Heart right ventricle (tissue), 16 donors: ENCODE data around the gene IGF2BP1. TPM values are rescaled to one million over a fixed set of nuclear protein-coding genes. Genes with fewer than 3 reads are reported as not detected.

Experiments used
- ATAC-seq, 8 donors: fragments of 200-7000 bp; cut with Tn5 transposase; one replicate each; pipeline ENCODE4 v1.9.1; 2020; ENCODE audit warnings: mild to moderate bottlenecking in 8 of 8, moderate library complexity in 8 of 8, moderate number of reproducible peaks in 1 of 8
- DNase-seq, 2 donors: peaks; one replicate each; pipeline ENCODE4 v3.0.0-alpha.2; 2020
- H3K27ac ChIP-seq, 10 donors: fragments of 200-600 bp; sonication (generic) in 2 of 10; one replicate each; pipeline versions ENCODE4 v1.5.0 to v1.8.0; 2020 to 2022; ENCODE audit warnings: mild to moderate bottlenecking in 3 of 10
- H3K27me3 ChIP-seq, 7 donors: fragments of 200-600 bp; one replicate each; pipeline ENCODE4 v1.8.0; 2021 to 2022; ENCODE audit warnings: mild to moderate bottlenecking in 2 of 7
- H3K36me3 ChIP-seq, 9 donors: fragments of 200-600 bp; sonication (generic) in 1 of 9; one replicate each; pipeline versions ENCODE4 v1.5.0 to v1.8.0; 2020 to 2022; ENCODE audit warnings: mild to moderate bottlenecking in 2 of 9
- H3K4me1 ChIP-seq, 9 donors: fragments of 200-600 bp; sonication (generic) in 1 of 9; one replicate each; pipeline versions ENCODE4 v1.5.0 to v1.8.0; 2020 to 2022; ENCODE audit warnings: mild to moderate bottlenecking in 4 of 9
- H3K4me3 ChIP-seq, 10 donors: fragments of 200-600 bp; sonication (generic) in 2 of 10; one replicate each; pipeline versions ENCODE4 v1.5.0 to v1.8.0; 2020 to 2022; ENCODE audit warnings: mild to moderate bottlenecking in 7 of 10, moderate library complexity in 2 of 10
- H3K9me3 ChIP-seq, 11 donors: fragments of 200-600 bp in 10 of 11; sonication (generic) in 2 of 11; one replicate each; pipeline versions ENCODE4 v1.5.0 to v1.8.0; 2013 to 2022; ENCODE audit warnings: mild to moderate bottlenecking in 2 of 11, control low read depth in 1 of 11, moderate library complexity in 1 of 11
- WGBS, 2 donors: extraction: QIAGEN DNeasy Blood & Tissue Kit; methylation state at CpG; one replicate each; pipeline ENCODE4 v1.1.7; 2013; ENCODE audit warnings: inconsistent platforms in 1 of 2; 5-methylcytosine and 5-hydroxymethylcytosine counted together
- intact Hi-C, 10 donors: fragments of 100-400 bp; cut with DNase I; formaldehyde crosslinking; loops; one replicate each; pipeline versions ENCODE4 v1.11.1 to v1.14.2; 2022
- polyA plus RNA-seq, 2 donors: library from polyadenylated mRNA; stranded (reverse); fragments of 200-250 nt; gene quantifications; one replicate each; pipeline ENCODE4 v1.2.3, GENCODE V29; 2013
- total RNA-seq, 10 donors: library from RNA; stranded (reverse); fragmentation: NEBNext Ultra II Directional in 3 of 10; extraction: Animal tissue kit (Norgen Biotek cat#: 25700) in 3 of 10; gene quantifications; one replicate each; pipeline versions ENCODE4 v1.2.1 to v1.2.4, GENCODE V29; 2021 to 2023
- TF ChIP-seq, protein P1 (sequence below), 9 donors: fragments of 200-600 bp; sonication (generic) in 2 of 9; IDR thresholded peaks; one replicate each; pipeline versions ENCODE4 v1.5.0 to v1.8.0; 2021 to 2022; ENCODE audit warnings: antibody characterized with exemption in 9 of 9, mild to moderate bottlenecking in 5 of 9, moderate library complexity in 1 of 9
- donor health status: Arrhythmogenic right ventricular cardiomyopathy.
- donor health status: ischemic (EF 13 %, LVEDD 7.1; RV severe dilation, severe dysfunction).
- donor health status: healthy with polysubstance abuse.
- donor health status: DM: no; HTN: yes; CAD: no.
- donor health status: DM: no; HTN: no; CAD: no.
- donor health status: ischemic (EF 25% LVEDD 6.9; RV normal size, moderate dysfunction).
- donor health status: ischemic (EF 25% LVEDD 5.7; RV mildly dilated, moderate dysfunction).
- donor health status: healthy.
- donor health status: DM: yes; HTN: yes; CAD: no.
- donor health status: Ischemic cardiomyopathy.
- donor health status: ischemic (EF 35%, LVEDD 5.7; RV mildly dilated, moderate dysfunction).
- donor health status: nonischemic (EF 11% LVEDD 7.7; RV severe dilation, severe dysfunction).
- donor health status: DM: yes; HTN: yes; CAD: no.
- donor health status: PGD.
- donor health status: ischemic (EF 29% LVEDD 5.4; RV normal size, mild dysfunction).
- donor health status: nonischemic (EF 23%, LVEDD 6.1; RV moderate dilation, normal function).

The IGF2BP1 gene
- total and polyA plus RNA-seq, 12 donors: 0.01 TPM; not detected in 11

DNA sequence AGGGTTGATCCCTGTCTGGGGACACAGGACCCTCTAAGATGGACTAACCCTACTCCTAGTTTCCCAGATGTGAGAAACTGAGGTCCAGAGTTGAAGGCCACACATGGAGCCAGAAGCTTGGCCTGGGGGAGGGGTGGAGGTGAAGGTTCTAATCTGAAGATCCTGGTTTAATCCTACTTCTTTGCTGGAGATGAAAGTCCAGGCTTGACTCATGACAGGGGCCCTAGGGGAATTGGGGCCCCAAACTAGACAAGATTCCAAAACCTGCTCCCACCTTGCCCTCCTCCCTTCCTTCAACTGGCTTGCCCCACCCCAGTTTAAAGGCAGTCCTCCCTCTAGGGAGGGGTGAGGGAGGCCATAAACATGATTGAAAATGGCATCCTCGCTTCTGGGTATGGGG lies 21.6 kb downstream of the IGF2BP1 start:
- Histone ChIP-seq H3K36me3 (no peaks in the 10 kb centered on the region), H3K4me1 (peaks cover 0 to under 1% (median 0%) of the 10 kb centered on the region in 9 donors), H3K9me3 (no peaks in the 10 kb centered on the region), H3K27me3 (peaks cover 2 to 92% (median 76%) of the 10 kb centered on the region in 7 donors), H3K27ac (no peak overlapping the region), H3K4me3 (no peak overlapping the region)
- 97 to 100% methylated on average over 1 of the region's 1 CpG for WGBS, 2 donors
- intact Hi-C loops: no loop called here
- ATAC-seq (no peak), DNase-seq (no peak)
- TF ChIP-seq, protein P1, sequence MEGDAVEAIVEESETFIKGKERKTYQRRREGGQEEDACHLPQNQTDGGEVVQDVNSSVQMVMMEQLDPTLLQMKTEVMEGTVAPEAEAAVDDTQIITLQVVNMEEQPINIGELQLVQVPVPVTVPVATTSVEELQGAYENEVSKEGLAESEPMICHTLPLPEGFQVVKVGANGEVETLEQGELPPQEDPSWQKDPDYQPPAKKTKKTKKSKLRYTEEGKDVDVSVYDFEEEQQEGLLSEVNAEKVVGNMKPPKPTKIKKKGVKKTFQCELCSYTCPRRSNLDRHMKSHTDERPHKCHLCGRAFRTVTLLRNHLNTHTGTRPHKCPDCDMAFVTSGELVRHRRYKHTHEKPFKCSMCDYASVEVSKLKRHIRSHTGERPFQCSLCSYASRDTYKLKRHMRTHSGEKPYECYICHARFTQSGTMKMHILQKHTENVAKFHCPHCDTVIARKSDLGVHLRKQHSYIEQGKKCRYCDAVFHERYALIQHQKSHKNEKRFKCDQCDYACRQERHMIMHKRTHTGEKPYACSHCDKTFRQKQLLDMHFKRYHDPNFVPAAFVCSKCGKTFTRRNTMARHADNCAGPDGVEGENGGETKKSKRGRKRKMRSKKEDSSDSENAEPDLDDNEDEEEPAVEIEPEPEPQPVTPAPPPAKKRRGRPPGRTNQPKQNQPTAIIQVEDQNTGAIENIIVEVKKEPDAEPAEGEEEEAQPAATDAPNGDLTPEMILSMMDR (IDR thresholded peaks at IDR 0.05): no peak

DNA sequence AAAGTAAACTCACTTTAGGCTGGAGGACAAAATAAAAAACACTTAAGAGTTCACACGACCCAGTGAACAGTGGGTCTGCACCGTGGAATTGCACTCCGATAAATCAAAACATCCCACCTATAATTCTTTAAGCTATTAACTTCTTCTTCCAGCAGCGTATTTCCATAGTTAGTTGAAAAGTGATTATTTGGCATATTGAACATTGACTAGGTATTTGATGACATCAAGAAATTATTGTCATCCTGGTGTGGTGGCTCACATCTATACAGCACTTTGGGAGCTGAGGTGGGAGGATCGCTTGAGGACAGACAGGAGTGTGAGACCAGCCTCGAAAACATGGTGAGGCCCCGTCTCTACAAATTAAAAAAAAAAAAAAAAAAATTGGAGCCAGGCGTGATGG lies 23.4 kb downstream of the IGF2BP1 start:
- 79 to 83% methylated on average over 8 of the region's 8 CpGs for WGBS, 2 donors
- H3K9me3 ChIP-seq: no peaks in the 10 kb centered on the region
- no peaks in the 10 kb centered on the region for H3K4me1 ChIP-seq
- H3K27ac ChIP-seq: no peak overlapping the region
- H3K4me3 ChIP-seq: no peak overlapping the region
- intact Hi-C loops: no loop called here
- DNase-seq (no peak), ATAC-seq (no peak)
- TF ChIP-seq, protein P1 (IDR thresholded peaks at IDR 0.05): no peak
- peaks cover 0 to 79% (median 69%) of the 10 kb centered on the region in 7 donors for H3K27me3 ChIP-seq
- H3K36me3 ChIP-seq: no peaks in the 10 kb centered on the region

DNA sequence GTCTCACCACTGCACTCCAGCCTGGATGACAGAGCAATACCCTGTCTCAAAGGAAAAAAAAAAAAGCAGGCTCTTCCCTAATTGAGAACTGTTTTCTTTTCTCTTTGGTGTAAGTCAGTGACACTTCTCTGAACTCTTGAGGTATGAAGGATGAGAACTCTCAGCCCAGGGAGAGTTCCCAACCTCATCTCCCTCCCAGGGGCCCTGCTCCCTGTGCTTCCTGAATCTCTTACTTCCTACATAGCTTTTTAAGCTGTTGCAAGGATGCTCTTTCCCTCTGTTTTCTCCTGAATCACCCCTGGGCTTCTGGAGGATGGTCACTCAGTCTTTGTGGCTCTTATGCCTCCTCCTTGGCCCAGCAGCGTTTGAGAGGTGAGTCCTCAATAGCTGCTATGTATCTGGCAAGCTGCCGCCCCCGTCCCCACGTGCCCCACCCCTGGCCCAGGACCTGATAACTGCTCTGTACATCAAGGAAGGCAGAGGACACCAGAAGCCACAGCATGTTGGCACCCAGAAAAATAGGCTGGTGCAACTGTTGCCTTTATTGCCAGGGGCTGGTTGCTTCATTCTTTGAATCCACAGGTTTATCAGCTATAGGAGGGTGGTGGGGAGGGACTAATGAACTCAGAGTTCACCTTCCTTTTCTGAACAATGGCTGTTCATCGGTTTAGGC lies 24.0 kb downstream of the IGF2BP1 start:
- intact Hi-C loops: no loop called here
- H3K4me1 ChIP-seq: no peaks in the 10 kb centered on the region
- no peaks in the 10 kb centered on the region for H3K36me3 ChIP-seq
- WGBS, 2 donors: 32 to 44% methylated on average over 5 of the region's 5 CpGs
- no peaks in the 10 kb centered on the region for H3K9me3 ChIP-seq
- TF ChIP-seq, protein P1 (IDR thresholded peaks at IDR 0.05): no peak
- no peak for DNase-seq
- peaks cover 0 to 73% (median 69%) of the 10 kb centered on the region in 7 donors for H3K27me3 ChIP-seq
- H3K4me3 ChIP-seq: no peak overlapping the region
- ATAC-seq: no peak
- no peak overlapping the region for H3K27ac ChIP-seq

DNA sequence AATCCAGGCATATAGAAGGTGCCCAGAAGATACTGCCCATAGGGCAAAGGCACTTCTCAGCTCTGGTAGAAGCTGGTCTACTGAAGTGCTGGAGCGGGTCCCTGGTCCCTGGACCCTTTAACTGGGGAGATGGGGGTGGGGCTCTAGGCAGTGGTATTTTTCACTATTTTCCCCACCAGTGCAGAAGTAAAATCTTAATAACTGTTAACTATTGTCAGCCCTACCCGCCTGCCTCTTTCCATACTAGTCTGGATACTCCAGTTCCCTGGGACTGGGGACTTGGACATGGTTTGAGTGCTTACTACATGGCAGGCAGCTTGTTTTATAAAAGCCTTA lies 24.6 kb downstream of the IGF2BP1 start:
- WGBS, 2 donors: 96 to 100% methylated on average over 2 of the region's 2 CpGs
- peaks cover 0 to 71% (median 65%) of the 10 kb centered on the region in 7 donors for H3K27me3 ChIP-seq

More for the DNA sequence above, 24.6 kb downstream of the IGF2BP1 start:
- ATAC-seq (no peak), DNase-seq (no peak)
- Histone ChIP-seq H3K27ac (no peak overlapping the region), H3K36me3 (no peaks in the 10 kb centered on the region), H3K4me3 (no peak overlapping the region), H3K4me1 (no peaks in the 10 kb centered on the region), H3K9me3 (no peaks in the 10 kb centered on the region)
- intact Hi-C loops: no loop called here
- TF ChIP-seq, protein P1 (IDR thresholded peaks at IDR 0.05): no peak
